ENCODE data around the gene RESF1. TPM values are rescaled to one million over a fixed set of nuclear protein-coding genes. Genes with fewer than 3 reads are reported as not detected.

RESF1 gene
- total and polyA plus RNA-seq, 2 of the 13 experiments (the other 11 are each of a cell fraction or from before 2014, with no cell fraction given): 7.9 to 16.8 TPM

DNA sequence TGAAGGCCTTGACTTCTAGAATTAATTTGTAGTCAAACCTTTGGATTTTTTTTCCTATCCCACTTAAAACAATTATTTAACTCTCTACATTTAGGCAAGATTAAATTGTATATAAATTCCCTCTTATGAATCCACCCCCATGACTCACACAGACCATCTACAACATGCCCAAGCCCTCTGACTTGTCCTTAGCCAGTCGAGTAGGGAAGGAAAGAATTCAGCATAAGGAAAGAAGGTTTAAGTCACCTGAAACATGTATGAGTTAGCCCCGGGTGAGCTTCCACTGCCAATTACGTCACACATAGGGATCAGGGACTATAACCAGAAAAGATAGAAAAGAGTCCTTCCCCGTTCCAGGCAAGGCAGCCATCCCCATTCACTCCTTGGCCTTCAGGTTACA, 14.9 kb upstream of the RESF1 start:
- Histone ChIP-seq H2AFZ (ENCODE audit: low read length) (no peak overlapping the region), H3K4me3 (replicated peaks in 1 of 3; ENCODE audit: insufficient read depth in 1 of 3, low read depth in 2 of 3, low read length in 3 of 3) (no peak overlapping the region), H3K9ac (ENCODE audit: insufficient read depth, low read depth, low read length) (no peak overlapping the region), H3K4me1 (ENCODE audit: insufficient read depth, low read length) (peaks cover 14% of the 10 kb centered on the region), H3K27ac (ENCODE audit: extremely low read length, insufficient read depth, low read length) (no peak overlapping the region), H3K4me2 (ENCODE audit: low read depth, low read length) (no peak overlapping the region), H3K79me2 (ENCODE audit: insufficient read depth, low read length) (no peaks in the 10 kb centered on the region), H3K27me3 (ENCODE audit: control insufficient read depth in 1 of 2, insufficient read depth in 2 of 2, low read length in 2 of 2) (no peaks in the 10 kb centered on the region), H4K20me1 (ENCODE audit: insufficient read depth, low read length) (no peaks in the 10 kb centered on the region), H3K36me3 (replicated peaks in 1 of 2; ENCODE audit: control insufficient read depth in 1 of 2, insufficient read depth in 2 of 2, low read length in 2 of 2) (no peaks in the 10 kb centered on the region), H3K9me3 (ENCODE audit: low read length) (peaks cover 18% of the 10 kb centered on the region; the same call in 1 of the 2 replicates)
- BruUV-seq (replicated peaks): no TSS peak
- 32% methylated on average over 4 of the region's 4 CpGs for WGBS (ENCODE audit: low lambda C conversion rate)
- DNase-seq (ENCODE audit: low spot score): no peak
- no peak for TF ChIP-seq RBM39 (IDR thresholded peaks at IDR 0.05; ENCODE audit: low read depth, low read length, poor library complexity, severe bottlenecking)
- TF ChIP-seq PHF8 (CRISPR knock-in tag; IDR thresholded peaks at IDR 0.05): no peak
- TF ChIP-seq, protein P1, sequence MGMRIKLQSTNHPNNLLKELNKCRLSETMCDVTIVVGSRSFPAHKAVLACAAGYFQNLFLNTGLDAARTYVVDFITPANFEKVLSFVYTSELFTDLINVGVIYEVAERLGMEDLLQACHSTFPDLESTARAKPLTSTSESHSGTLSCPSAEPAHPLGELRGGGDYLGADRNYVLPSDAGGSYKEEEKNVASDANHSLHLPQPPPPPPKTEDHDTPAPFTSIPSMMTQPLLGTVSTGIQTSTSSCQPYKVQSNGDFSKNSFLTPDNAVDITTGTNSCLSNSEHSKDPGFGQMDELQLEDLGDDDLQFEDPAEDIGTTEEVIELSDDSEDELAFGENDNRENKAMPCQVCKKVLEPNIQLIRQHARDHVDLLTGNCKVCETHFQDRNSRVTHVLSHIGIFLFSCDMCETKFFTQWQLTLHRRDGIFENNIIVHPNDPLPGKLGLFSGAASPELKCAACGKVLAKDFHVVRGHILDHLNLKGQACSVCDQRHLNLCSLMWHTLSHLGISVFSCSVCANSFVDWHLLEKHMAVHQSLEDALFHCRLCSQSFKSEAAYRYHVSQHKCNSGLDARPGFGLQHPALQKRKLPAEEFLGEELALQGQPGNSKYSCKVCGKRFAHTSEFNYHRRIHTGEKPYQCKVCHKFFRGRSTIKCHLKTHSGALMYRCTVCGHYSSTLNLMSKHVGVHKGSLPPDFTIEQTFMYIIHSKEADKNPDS (CRISPR knock-in tag; IDR thresholded peaks at IDR 0.05): no peak
- TF ChIP-seq, protein P2, sequence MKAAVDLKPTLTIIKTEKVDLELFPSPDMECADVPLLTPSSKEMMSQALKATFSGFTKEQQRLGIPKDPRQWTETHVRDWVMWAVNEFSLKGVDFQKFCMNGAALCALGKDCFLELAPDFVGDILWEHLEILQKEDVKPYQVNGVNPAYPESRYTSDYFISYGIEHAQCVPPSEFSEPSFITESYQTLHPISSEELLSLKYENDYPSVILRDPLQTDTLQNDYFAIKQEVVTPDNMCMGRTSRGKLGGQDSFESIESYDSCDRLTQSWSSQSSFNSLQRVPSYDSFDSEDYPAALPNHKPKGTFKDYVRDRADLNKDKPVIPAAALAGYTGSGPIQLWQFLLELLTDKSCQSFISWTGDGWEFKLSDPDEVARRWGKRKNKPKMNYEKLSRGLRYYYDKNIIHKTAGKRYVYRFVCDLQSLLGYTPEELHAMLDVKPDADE (CRISPR knock-in tag; IDR thresholded peaks at IDR 0.05): no peak
- TF ChIP-seq CEBPG (CRISPR knock-in tag; IDR thresholded peaks at IDR 0.05): no peak
- no peak for TF ChIP-seq CBX1 (IDR thresholded peaks at IDR 0.05; ENCODE audit: low read depth)
- no peak for TF ChIP-seq ZNF772 (CRISPR knock-in tag; IDR thresholded peaks at IDR 0.05)
- no peak for TF ChIP-seq MEIS1 (CRISPR knock-in tag; IDR thresholded peaks at IDR 0.05; ENCODE audit: borderline replicate concordance)
- TF ChIP-seq KDM2A (CRISPR knock-in tag; IDR thresholded peaks at IDR 0.05; ENCODE audit: borderline replicate concordance, low read depth): no peak
- no peak for TF ChIP-seq NR2F2 (IDR thresholded peaks at IDR 0.05; ENCODE audit: borderline replicate concordance, low read depth)
- no peak for TF ChIP-seq ZNF253 (CRISPR knock-in tag; IDR thresholded peaks at IDR 0.05; ENCODE audit: borderline replicate concordance)
- no peak for TF ChIP-seq BCL6 (CRISPR knock-in tag; IDR thresholded peaks at IDR 0.05)
- TF ChIP-seq DNMT1 (CRISPR knock-in tag; IDR thresholded peaks at IDR 0.05): no peak
- no peak for TF ChIP-seq ZNF598 (CRISPR knock-in tag; IDR thresholded peaks at IDR 0.05; ENCODE audit: borderline replicate concordance)
- no peak for TF ChIP-seq ZBTB20 (CRISPR knock-in tag; IDR thresholded peaks at IDR 0.05; ENCODE audit: borderline replicate concordance, low read depth)
- no peak for ATAC-seq
- intact Hi-C loops (cut with micrococcal nuclease; ENCODE audit: unreplicated experiment): no loop called here
- FAIRE-seq: no peak
- POLR2A ChIA-PET: no interaction called here
- CTCF ChIA-PET (ENCODE audit: low intra/inter-chr PET ratio, low total read pairs): no interaction called here
- in situ Hi-C loops (cut with HindIII; ENCODE audit: extremely low pct_ligation_motif_present, low pct_unique_long_range_greater_than_20kb): no loop called here
